ENCODE results near the gene TAC4. TPM values are rescaled to one million over a fixed set of nuclear protein-coding genes. Genes with fewer than 3 reads are reported as not detected.

The TAC4 gene
- total RNA-seq, 1 experiment from 2014 or later: not detected

DNA sequence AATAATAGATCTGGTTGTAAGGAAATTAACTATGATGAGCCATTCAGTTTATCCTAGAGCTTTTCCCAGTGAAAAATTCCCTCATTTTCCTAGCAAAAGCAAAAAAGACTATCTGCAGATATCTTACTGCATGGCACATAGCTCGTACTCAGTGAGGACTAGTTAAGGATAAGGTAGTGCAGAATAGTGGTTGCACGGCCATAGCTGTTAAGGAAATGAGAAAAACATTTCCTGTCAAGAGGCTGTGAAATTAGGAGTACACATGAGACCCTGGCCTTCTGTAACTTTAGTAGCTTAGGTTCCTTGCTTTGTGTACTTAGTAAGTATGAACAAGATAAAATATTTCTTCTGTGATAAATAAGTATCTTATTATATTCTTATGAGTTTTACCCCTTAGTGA, 49.1 kb downstream of the TAC4 start:
- no peak overlapping the region for H3K23ac ChIP-seq (ENCODE audit: insufficient read length, low read depth, low read length)
- DNase-seq: no peak
- Mint-ChIP-seq H3K4me3 (no peak overlapping the region), H3K27me3 (ENCODE audit: low read depth) (no peaks in the 10 kb centered on the region), H3K9me3 (no peaks in the 10 kb centered on the region), H3K4me1 (no peaks in the 10 kb centered on the region; a peak in 1 of 4 replicates), H3K27ac (no peak overlapping the region), H3K36me3 (ENCODE audit: insufficient read depth in 1 of 3, low read depth in 3 of 3) (peaks cover 35 to 76% (median 68%) of the 10 kb centered on the region in 3 experiments; a peak in 6 of 7 replicates)
- no peak overlapping the region for H2BK15ac ChIP-seq (ENCODE audit: low read depth, low read length)
- no peak overlapping the region for H3K4me2 ChIP-seq (ENCODE audit: insufficient read depth, insufficient read length, low read length)
- no peak overlapping the region for H2BK120ac ChIP-seq (ENCODE audit: low read depth, low read length, poor library complexity, severe bottlenecking)
- no peaks in the 10 kb centered on the region for H3K23me2 ChIP-seq (ENCODE audit: insufficient read length, low read depth, low read length, poor library complexity, severe bottlenecking)
- H3K9me3 ChIP-seq (ENCODE audit: control insufficient read depth, low read depth, low read length): no peaks in the 10 kb centered on the region
- no peak overlapping the region for H3K9ac ChIP-seq (ENCODE audit: extremely low read depth, insufficient read length, low read length)
- no peaks in the 10 kb centered on the region for H4K20me1 ChIP-seq (ENCODE audit: control insufficient read depth, insufficient read depth, insufficient read length)
- H3K27me3 ChIP-seq (ENCODE audit: insufficient read depth, low read length): no peaks in the 10 kb centered on the region
- H2BK20ac ChIP-seq (ENCODE audit: low read depth, low read length, poor library complexity, severe bottlenecking): no peak overlapping the region
- no peak for TF ChIP-seq CTCF (conservative IDR thresholded peaks at IDR 0.05)
- no peak overlapping the region for H4K8ac ChIP-seq (replicated peaks; ENCODE audit: insufficient read length, low read depth, low read length)
- H4K91ac ChIP-seq (ENCODE audit: insufficient read length, low read depth, low read length): no peak overlapping the region
- H3T11ph ChIP-seq (ENCODE audit: low read length): no peak overlapping the region
- no peak overlapping the region for H3K4ac ChIP-seq (ENCODE audit: low read depth, low read length)
- WGBS (ENCODE audit: extremely low coverage, insufficient read length, low lambda C conversion rate): no CpG with 5 or more reads among the region's 2 CpGs
- no peaks in the 10 kb centered on the region for H3K4me1 ChIP-seq (ENCODE audit: insufficient read depth, low read length)
- no peak overlapping the region for H3K14ac ChIP-seq (ENCODE audit: insufficient read depth, low read length)
- no peak overlapping the region for H4K5ac ChIP-seq (ENCODE audit: insufficient read length, low read depth, low read length)
- no peak overlapping the region for H2BK5ac ChIP-seq (ENCODE audit: insufficient read length, low read length)
- no peak overlapping the region for H2BK12ac ChIP-seq (ENCODE audit: insufficient read length, low read depth, low read length)
- H2AK5ac ChIP-seq (ENCODE audit: insufficient read length, low read length): no peak overlapping the region
- no peak overlapping the region for H3K56ac ChIP-seq (ENCODE audit: insufficient read length, low read depth, low read length)
- peaks cover 3% of the 10 kb centered on the region; the same call in 1 of the 2 replicates for H3K79me2 ChIP-seq (ENCODE audit: insufficient read depth, low read length)
- no peak overlapping the region for H3K18ac ChIP-seq (ENCODE audit: insufficient read length, low read depth, low read length)
- H3K27ac ChIP-seq (ENCODE audit: insufficient read length, low read depth, low read length): no peak overlapping the region
- no peaks in the 10 kb centered on the region for H3K79me1 ChIP-seq (ENCODE audit: insufficient read depth, low read depth, low read length, poor library complexity, severe bottlenecking)
- no peak overlapping the region for H2AFZ ChIP-seq (ENCODE audit: low read length)
